IPS DF 6.9 (cell line): ENCODE measurements around the gene GIMAP4.

Experiments used
- DNase-seq: peaks from one replicate; pipeline ENCODE4 v3.0.0-alpha.2; 2013; ENCODE audit warnings: low read depth, low spot score
- H3K27ac ChIP-seq: one replicate; pipeline ENCODE4 v1.5.1; 2013; ENCODE audit warnings: low read length, control low read depth
- H3K27me3 ChIP-seq: 2 replicates; pipeline ENCODE4 v1.6.1; 2013; ENCODE audit warnings: mild to moderate bottlenecking, low read length; ENCODE audit not compliant: control insufficient read depth, insufficient read depth
- H3K36me3 ChIP-seq: 2 replicates; pipeline ENCODE4 v1.6.1; 2013; ENCODE audit warnings: low read length; ENCODE audit not compliant: control insufficient read depth, insufficient read depth
- H3K4me1 ChIP-seq: 2 replicates; pipeline ENCODE4 v1.6.1; 2013; ENCODE audit warnings: low read length; ENCODE audit not compliant: control insufficient read depth, insufficient read depth
- H3K4me3 ChIP-seq: 2 replicates; pipeline ENCODE4 v1.5.1; 2013; ENCODE audit warnings: mild to moderate bottlenecking, low read length
- H3K9me3 ChIP-seq: 2 replicates; pipeline ENCODE4 v1.6.1; 2013; ENCODE audit warnings: low read length, inconsistent platforms; ENCODE audit not compliant: control insufficient read depth, insufficient read depth
- WGBS: extraction: QIAGEN DNeasy Blood & Tissue Kit; methylation state at CpG from one replicate; pipeline ENCODE4 v1.1.7; 2013; ENCODE audit warnings: mixed read lengths, missing lambda C conversion rate; ENCODE audit not compliant: insufficient read length, insufficient coverage; 5-methylcytosine and 5-hydroxymethylcytosine counted together

Gene GIMAP4

DNA sequence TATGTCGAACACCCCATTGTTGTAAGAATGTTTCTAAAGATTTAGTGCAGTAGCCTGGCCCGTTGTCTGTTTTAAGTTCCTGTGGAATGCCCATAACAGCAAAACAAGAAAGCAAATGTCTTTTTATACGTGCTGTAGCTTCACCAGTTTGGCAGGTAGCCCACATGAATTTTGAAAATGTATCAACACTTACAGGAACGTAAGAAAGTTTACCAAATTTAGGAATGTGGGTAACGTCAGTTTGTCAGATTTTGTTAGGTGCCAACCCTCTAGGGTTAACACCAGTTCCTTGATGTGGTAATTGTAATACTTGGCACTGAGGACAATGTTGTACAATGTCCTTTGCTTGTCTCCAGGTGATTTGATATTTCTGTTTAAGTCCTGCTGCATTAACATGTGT lies 3.2 kb upstream of the GIMAP4 start:
- WGBS: no CpG with 5 or more reads among the region's 5 CpGs
- Histone ChIP-seq H3K27me3 (no peaks in the 10 kb centered on the region), H3K9me3 (no peaks in the 10 kb centered on the region; the same call in 1 of the 2 replicates), H3K4me1 (peaks cover 6% of the 10 kb centered on the region), H3K27ac (no peak overlapping the region), H3K4me3 (no peak overlapping the region), H3K36me3 (no peaks in the 10 kb centered on the region)
- no peak for DNase-seq

DNA sequence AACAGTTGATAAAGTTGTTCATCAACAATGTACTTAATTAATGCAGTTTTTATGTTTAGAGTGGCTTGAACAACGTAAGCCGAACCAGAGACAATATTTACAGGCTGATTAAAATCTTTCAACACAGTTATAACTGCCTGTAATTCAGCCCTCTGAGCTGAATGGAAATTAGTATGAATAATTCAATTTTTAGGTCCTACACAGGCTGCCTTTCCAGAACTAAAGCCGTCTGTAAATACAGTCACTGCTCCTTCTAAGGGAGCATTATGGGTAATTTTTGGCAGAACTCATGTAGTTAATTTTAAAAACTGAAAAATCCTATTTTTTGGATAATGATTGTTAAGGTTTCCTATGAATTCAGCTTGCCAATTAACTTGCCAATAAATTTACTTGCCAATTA lies 2.6 kb upstream of the GIMAP4 start:
- no CpG with 5 or more reads among the region's 3 CpGs for WGBS
- Histone ChIP-seq H3K27me3 (no peaks in the 10 kb centered on the region), H3K9me3 (no peaks in the 10 kb centered on the region; the same call in 1 of the 2 replicates), H3K36me3 (no peaks in the 10 kb centered on the region), H3K27ac (no peak overlapping the region), H3K4me1 (peaks cover 6% of the 10 kb centered on the region), H3K4me3 (no peak overlapping the region)
- no peak for DNase-seq

DNA sequence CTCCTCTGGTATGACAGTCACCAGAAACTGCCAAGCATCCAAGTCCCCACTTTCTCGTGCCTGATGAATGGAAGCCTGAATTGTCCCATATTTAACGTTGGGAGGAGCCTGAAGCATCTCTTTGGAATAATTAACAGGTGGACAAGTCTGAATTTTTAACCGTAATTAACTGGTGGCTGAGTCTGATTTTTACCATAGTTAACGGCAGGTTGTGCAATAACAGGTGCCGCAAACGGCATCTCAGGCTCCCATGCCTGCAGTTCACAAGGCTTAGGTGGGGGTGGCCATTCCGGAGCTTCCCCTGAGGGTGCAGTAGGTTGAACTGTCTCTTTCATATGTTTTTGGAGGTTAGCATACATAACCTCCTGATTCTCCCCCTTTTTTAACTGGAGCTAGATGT lies 2.0 kb upstream of the GIMAP4 start:
- Histone ChIP-seq H3K4me1 (peaks cover 6% of the 10 kb centered on the region), H3K9me3 (no peaks in the 10 kb centered on the region; the same call in 1 of the 2 replicates), H3K27ac (no peak overlapping the region), H3K36me3 (no peaks in the 10 kb centered on the region), H3K27me3 (no peaks in the 10 kb centered on the region), H3K4me3 (no peak overlapping the region)
- DNase-seq: no peak
- WGBS: no CpG with 5 or more reads among the region's 7 CpGs

DNA sequence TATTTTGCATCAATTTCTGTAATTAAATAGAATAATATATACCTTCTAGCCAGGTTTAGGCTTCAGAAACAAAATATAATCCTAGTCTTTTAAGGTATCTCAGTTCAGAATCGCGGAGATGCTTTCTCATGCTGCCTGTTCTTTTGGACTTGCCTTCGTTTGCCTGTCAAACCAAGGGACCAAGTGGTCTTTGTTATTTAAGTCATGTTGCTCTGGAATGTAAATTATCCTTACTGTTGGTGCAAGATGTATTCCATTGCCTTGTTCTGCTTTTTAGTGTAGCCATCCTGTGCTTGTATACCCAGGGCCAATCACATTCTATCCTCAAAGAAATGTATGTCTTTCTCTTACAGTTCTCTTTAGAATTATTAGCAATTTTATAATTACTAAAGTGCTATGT lies 1.1 kb upstream of the GIMAP4 start:
- Histone ChIP-seq H3K27me3 (no peaks in the 10 kb centered on the region), H3K27ac (no peak overlapping the region), H3K36me3 (no peaks in the 10 kb centered on the region), H3K9me3 (no peaks in the 10 kb centered on the region), H3K4me3 (no peak overlapping the region), H3K4me1 (peaks cover 6% of the 10 kb centered on the region)
- no peak for DNase-seq
- no CpG with 5 or more reads among the region's 3 CpGs for WGBS

DNA sequence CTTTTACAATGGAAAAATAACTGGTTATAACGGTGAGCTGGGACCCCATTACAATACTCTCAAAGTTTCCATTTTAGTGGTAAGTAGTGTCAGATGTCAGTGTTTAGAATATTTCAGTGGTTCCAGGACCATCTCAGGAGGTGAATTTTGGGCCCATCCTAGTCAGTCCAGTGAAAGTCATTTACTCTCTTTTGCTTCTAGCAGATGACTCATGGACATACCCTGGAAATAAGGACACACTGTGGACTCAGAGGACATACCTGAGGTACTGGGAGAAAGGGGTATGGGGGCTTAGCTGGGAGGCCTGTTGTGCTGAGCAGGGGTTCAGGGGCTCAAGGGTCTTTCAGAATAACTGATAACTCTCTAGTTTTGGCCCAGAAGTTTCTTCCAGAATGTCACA lies 618 bp upstream of the GIMAP4 start:
- Histone ChIP-seq H3K36me3 (no peaks in the 10 kb centered on the region), H3K27me3 (no peaks in the 10 kb centered on the region), H3K9me3 (no peaks in the 10 kb centered on the region), H3K4me1 (peaks cover 6% of the 10 kb centered on the region), H3K27ac (no peak overlapping the region), H3K4me3 (no peak overlapping the region)
- WGBS: no CpG with 5 or more reads among the region's 1 CpG
- DNase-seq: no peak

DNA sequence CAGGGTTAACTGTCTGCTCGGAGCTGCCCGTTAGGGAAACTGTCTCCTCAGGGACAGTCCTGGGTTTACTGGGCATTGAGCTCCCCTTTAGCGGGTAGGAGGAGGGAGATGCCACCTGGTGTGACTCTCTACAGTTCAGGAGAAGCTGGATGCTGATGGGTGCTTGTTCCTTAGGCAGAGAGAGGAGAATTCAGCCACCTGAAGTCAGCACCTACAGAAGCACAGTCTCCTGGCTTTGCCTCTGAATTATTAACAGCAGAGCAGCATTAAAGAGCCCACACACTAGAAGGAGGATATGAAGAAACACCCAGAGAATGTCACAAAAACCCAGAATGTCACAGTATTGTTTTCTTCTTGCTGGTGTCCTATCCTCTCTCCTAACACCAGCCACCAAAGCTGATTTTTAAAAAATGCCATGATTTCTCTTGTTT lies 696 bp downstream of the GIMAP4 start:
- DNase-seq: no peak
- no peak overlapping the region for H3K27ac ChIP-seq
- peaks cover 6% of the 10 kb centered on the region for H3K4me1 ChIP-seq
- H3K36me3 ChIP-seq: no peaks in the 10 kb centered on the region
- WGBS: no CpG with 5 or more reads among the region's 3 CpGs
- no peaks in the 10 kb centered on the region for H3K27me3 ChIP-seq
- H3K9me3 ChIP-seq: no peaks in the 10 kb centered on the region
- no peak overlapping the region for H3K4me3 ChIP-seq

DNA sequence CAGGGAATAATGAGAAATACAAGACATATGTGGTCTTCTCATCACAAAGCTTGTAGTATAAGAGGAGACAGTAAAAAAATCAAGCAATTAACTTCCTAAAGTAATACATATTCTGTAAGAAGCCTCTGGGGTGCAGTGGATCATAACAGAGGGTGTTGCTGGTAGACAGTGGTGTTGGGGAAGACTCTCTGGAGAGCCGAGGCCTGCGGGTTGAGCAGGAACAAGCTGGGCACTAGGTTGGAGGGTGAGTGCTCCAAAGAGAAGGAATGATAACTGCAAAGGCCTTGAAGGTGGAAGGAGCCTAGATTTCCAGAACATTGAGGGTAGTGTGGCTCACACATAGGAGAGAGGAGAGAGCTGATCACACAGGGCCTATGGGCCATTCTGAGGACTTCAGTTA lies 1.5 kb downstream of the GIMAP4 start:
- Histone ChIP-seq H3K4me3 (no peak overlapping the region), H3K4me1 (peaks cover 6% of the 10 kb centered on the region), H3K27me3 (no peaks in the 10 kb centered on the region), H3K9me3 (no peaks in the 10 kb centered on the region), H3K36me3 (no peaks in the 10 kb centered on the region), H3K27ac (no peak overlapping the region)
- no CpG with 5 or more reads among the region's 2 CpGs for WGBS
- no peak for DNase-seq

DNA sequence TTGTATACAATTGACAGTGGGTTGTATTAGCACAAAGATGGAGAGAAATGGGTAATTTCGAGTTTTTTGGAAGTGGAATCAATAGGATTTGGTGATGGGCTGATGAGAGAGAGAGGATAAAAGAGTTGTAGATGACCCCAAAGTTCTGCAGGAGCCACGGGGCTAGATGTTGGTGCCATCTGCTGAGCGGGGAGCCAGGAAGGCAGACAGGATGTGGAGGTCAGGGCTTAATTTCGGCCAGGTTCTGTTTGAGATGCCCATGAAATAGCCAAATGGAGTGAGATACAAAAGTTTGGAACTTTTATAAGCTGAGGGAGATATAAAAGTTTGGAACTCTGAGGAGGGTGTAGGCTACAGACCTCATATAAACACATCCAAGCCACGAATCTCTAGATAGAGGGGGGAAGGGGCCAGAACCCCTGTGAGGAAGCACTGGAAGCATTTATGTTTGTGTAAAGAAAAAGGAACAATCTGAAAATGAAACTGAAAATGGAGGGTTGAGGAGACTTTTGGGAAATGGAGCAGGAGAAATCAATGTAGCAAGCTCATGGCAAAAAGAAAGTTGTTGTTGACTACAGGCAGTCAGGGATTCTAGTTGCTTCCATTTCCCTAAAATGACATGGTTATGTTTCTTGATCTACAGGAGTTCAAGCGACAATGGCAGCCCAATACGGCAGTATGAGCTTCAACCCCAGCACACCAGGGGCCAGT lies 2.2 kb downstream of the GIMAP4 start:
- Histone ChIP-seq H3K9me3 (no peaks in the 10 kb centered on the region), H3K4me1 (peaks cover 4% of the 10 kb centered on the region; the same call in 1 of the 2 replicates), H3K36me3 (no peaks in the 10 kb centered on the region), H3K4me3 (no peak overlapping the region), H3K27me3 (no peaks in the 10 kb centered on the region), H3K27ac (no peak overlapping the region)
- 100% methylated on average over 1 of the region's 7 CpGs for WGBS
- no peak for DNase-seq

DNA sequence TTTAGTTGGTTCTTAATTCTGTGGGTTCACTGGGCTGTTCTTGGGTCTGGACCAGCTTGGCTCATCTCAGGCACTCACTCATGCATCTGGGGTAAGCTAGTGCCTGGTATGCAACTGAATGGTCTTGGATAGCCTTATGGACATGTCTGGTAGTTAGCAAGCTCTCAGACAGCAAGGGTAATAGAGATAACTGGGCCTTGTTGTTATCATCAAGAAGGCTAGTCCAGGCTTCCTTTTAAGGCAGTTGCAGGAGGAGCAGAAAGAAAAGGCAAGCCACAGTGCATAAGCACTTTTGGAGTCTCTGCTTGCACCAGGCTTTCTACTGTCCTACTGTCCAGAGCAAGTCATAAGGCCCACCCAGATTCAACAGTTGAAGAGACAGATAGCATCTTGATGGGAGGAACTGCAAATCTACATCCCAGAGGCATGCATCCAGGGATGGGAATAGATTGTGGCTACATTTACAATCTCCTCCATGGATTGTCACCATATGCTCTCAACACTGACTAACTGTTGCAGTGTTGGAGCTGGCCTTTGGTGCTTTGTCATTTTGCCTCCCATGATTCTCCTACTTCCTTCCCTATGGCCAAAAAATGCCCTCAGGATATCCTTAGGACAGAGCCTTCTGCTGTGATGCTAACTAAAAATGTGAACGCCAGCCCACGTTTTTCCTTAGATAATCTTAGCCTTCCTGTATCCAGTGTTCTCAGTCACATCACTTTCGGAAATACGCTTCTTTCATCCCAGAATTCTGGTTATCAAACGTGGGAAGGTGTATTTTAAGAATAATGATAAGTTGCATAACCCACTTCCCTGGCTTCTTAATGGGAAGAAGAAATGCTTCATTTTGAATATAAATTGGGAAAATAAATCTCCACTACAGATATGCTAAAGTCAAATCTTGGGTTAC lies 3.6 kb downstream of the GIMAP4 start:
- Histone ChIP-seq H3K4me3 (no peak overlapping the region), H3K4me1 (peaks cover 3% of the 10 kb centered on the region; the same call in 1 of the 2 replicates), H3K27me3 (no peaks in the 10 kb centered on the region), H3K9me3 (no peaks in the 10 kb centered on the region), H3K36me3 (no peaks in the 10 kb centered on the region), H3K27ac (no peak overlapping the region)
- no CpG with 5 or more reads among the region's 5 CpGs for WGBS
- DNase-seq: no peak

DNA sequence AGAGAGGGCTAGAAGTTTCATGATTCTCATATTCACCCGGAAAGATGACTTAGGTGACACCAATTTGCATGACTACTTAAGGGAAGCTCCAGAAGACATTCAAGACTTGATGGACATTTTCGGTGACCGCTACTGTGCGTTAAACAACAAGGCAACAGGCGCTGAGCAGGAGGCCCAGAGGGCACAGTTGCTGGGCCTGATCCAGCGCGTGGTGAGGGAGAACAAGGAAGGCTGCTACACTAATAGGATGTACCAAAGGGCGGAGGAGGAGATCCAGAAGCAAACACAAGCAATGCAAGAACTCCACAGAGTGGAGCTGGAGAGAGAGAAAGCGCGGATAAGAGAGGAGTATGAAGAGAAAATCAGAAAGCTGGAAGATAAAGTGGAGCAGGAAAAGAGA lies 5.3 kb downstream of the GIMAP4 start:
- Histone ChIP-seq H3K27ac (no peak overlapping the region), H3K4me1 (no peaks in the 10 kb centered on the region), H3K27me3 (no peaks in the 10 kb centered on the region), H3K4me3 (no peak overlapping the region), H3K9me3 (no peaks in the 10 kb centered on the region), H3K36me3 (no peaks in the 10 kb centered on the region)
- no peak for DNase-seq
- WGBS: no CpG with 5 or more reads among the region's 10 CpGs
